Right atrium auricular region (tissue), 2 donors: ENCODE measurements around the gene CACNA2D3. TPM values are rescaled to one million over a fixed set of nuclear protein-coding genes. Genes with fewer than 3 reads are reported as not detected.

ENCODE experiments used
- DNase-seq: peaks from one replicate; pipeline ENCODE4 v3.0.0-alpha.2; 2019; ENCODE audit warnings: low spot score
- H3K27ac ChIP-seq, 2 donors: fragments of 200-600 bp; sonication (generic); 1 replicate in 1 of 2; 2 replicates in 1 of 2; pipeline ENCODE4 v1.5.1; 2016 to 2019
- H3K27me3 ChIP-seq, 2 donors: fragments of 200-600 bp; sonication (generic); one replicate each; pipeline versions ENCODE4 v1.5.1 to v1.6.0; 2017 to 2019
- H3K36me3 ChIP-seq: fragments of 200-600 bp; sonication (generic); one replicate; pipeline ENCODE4 v1.5.1; 2016
- H3K4me1 ChIP-seq, 2 donors: fragments of 200-600 bp; sonication (generic); one replicate each; pipeline versions ENCODE4 v1.5.1 to v1.6.0; 2017 to 2019
- H3K4me3 ChIP-seq, 2 donors: fragments of 200-600 bp; sonication (generic); 1 replicate in 1 of 2; 2 replicates in 1 of 2; pipeline ENCODE4 v1.5.1; 2017 to 2019; ENCODE audit warnings: mild to moderate bottlenecking in 1 of 2, moderate library complexity in 1 of 2
- H3K9me3 ChIP-seq, 2 donors: fragments of 200-600 bp; sonication (generic); one replicate each; pipeline ENCODE4 v1.5.1; 2019
- total RNA-seq, 2 donors: library from RNA; depleted of rRNA; stranded (reverse); fragments of >200 nt; gene quantifications; one replicate each; pipeline ENCODE4 v1.1.0, GENCODE V29; 2016
- TF ChIP-seq, protein P1 (sequence below), 2 donors: fragments of 200-600 bp; sonication (generic); IDR thresholded peaks; one replicate each; pipeline ENCODE4 v1.5.1; 2019; ENCODE audit warnings: antibody characterized with exemption in 2 of 2

Gene CACNA2D3
- total RNA-seq, 2 donors from 2014 or later, result 10.9 to 17.2 TPM

GRCh38 chr3:54950391-54951003, 828.1 kb downstream of the CACNA2D3 start:
- TF ChIP-seq, protein P1, sequence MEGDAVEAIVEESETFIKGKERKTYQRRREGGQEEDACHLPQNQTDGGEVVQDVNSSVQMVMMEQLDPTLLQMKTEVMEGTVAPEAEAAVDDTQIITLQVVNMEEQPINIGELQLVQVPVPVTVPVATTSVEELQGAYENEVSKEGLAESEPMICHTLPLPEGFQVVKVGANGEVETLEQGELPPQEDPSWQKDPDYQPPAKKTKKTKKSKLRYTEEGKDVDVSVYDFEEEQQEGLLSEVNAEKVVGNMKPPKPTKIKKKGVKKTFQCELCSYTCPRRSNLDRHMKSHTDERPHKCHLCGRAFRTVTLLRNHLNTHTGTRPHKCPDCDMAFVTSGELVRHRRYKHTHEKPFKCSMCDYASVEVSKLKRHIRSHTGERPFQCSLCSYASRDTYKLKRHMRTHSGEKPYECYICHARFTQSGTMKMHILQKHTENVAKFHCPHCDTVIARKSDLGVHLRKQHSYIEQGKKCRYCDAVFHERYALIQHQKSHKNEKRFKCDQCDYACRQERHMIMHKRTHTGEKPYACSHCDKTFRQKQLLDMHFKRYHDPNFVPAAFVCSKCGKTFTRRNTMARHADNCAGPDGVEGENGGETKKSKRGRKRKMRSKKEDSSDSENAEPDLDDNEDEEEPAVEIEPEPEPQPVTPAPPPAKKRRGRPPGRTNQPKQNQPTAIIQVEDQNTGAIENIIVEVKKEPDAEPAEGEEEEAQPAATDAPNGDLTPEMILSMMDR (IDR thresholded peaks at IDR 0.05), result no peak
- H3K36me3 ChIP-seq, result no peaks in the 10 kb centered on the region
- no peak for DNase-seq
- no peaks in the 10 kb centered on the region for H3K4me1 ChIP-seq
- H3K9me3 ChIP-seq, result no peaks in the 10 kb centered on the region
- H3K4me3 ChIP-seq, result no peak overlapping the region
- H3K27me3 ChIP-seq, result no peaks in the 10 kb centered on the region
- H3K27ac ChIP-seq, result no peak overlapping the region

DNA sequence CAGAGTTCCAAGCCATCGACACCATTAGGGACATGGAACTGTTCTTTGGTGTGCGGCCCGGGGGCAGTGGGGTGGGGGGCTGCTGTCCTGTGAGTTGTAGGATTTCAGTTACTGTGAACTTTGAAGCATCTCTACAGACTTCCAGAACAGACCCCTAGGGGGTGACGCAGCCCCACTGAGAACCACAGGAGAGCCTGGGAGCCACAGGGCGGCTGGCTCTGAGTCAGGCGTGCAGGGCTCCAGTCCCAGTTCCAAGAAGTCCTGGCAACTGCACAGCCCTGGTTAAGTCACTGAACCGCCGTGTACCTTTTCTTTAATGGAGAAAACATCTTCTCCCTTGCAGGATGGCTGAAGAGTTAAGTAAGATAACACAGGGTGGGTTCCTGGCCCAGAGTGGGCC, 829.1 kb downstream of the CACNA2D3 start:
- H3K4me1 ChIP-seq, result no peaks in the 10 kb centered on the region
- TF ChIP-seq, protein P1 (IDR thresholded peaks at IDR 0.05), result peak in 1 of 2 donors; percentile 63
- no peak overlapping the region for H3K27ac ChIP-seq
- H3K9me3 ChIP-seq, result no peaks in the 10 kb centered on the region
- H3K36me3 ChIP-seq, result no peaks in the 10 kb centered on the region
- H3K4me3 ChIP-seq, result no peak overlapping the region
- H3K27me3 ChIP-seq, result no peaks in the 10 kb centered on the region
- peak; percentile 86 for DNase-seq

GRCh38 chr3:54954022-54954421, 831.7 kb downstream of the CACNA2D3 start:
- TF ChIP-seq, protein P1 (IDR thresholded peaks at IDR 0.05), result no peak
- no peak for DNase-seq
- Histone ChIP-seq H3K4me1 (no peaks in the 10 kb centered on the region), H3K27ac (no peak overlapping the region), H3K36me3 (no peaks in the 10 kb centered on the region), H3K27me3 (no peaks in the 10 kb centered on the region), H3K9me3 (no peaks in the 10 kb centered on the region), H3K4me3 (no peak overlapping the region)

DNA sequence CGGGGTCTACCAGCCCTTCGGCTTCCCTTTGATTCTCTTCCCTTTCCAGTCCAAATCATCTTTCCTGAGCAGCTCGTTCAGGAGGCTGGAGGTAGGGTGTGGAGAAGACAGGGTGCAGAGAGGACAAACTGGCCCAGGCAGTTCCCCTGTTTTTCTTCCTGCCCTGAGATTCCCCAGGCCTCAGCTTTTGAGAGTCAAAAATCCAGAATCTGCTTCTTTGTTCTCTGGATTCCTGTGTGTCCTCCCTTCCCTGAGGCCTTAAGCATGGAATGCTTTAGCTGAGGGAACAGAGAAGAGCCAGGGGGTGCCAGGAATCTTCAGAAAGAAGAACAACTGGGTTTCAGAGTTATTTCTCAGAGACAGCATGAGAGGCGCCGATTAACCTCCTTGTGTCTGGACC, 832.2 kb downstream of the CACNA2D3 start:
- Histone ChIP-seq H3K4me3 (no peak overlapping the region), H3K36me3 (no peaks in the 10 kb centered on the region), H3K4me1 (no peaks in the 10 kb centered on the region), H3K27ac (no peak overlapping the region), H3K9me3 (no peaks in the 10 kb centered on the region), H3K27me3 (no peaks in the 10 kb centered on the region)
- TF ChIP-seq, protein P1 (IDR thresholded peaks at IDR 0.05), result no peak
- DNase-seq, result no peak

DNA sequence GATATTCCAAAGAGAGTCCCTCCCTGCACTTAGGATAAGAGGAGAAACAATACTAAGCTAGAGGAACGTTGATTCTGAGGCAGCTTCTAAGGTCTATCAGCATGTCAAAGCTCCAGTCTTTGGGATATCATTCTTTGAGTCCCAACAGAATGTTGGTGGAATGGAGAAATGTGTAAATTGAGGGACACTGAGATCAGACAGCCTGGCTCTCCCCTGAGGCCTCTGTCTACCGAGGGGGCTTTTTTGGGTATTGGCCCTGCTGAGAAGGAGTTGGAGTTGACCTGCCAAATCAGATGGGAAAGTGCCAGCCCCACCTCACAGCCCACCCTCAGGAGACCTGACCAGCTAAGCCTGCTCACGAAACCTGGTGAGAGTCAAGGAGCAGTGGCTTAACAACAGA, 833.1 kb downstream of the CACNA2D3 start:
- TF ChIP-seq, protein P1 (IDR thresholded peaks at IDR 0.05), result no peak
- Histone ChIP-seq H3K27ac (no peak overlapping the region), H3K27me3 (no peaks in the 10 kb centered on the region), H3K4me1 (no peaks in the 10 kb centered on the region), H3K9me3 (no peaks in the 10 kb centered on the region), H3K4me3 (no peak overlapping the region), H3K36me3 (no peaks in the 10 kb centered on the region)
- no peak for DNase-seq

GRCh38 chr3:54955941-54956340, 833.6 kb downstream of the CACNA2D3 start:
- no peaks in the 10 kb centered on the region for H3K4me1 ChIP-seq
- no peak overlapping the region for H3K27ac ChIP-seq
- H3K4me3 ChIP-seq, result no peak overlapping the region
- DNase-seq, result no peak
- H3K36me3 ChIP-seq, result no peaks in the 10 kb centered on the region
- TF ChIP-seq, protein P1 (IDR thresholded peaks at IDR 0.05), result no peak
- H3K9me3 ChIP-seq, result no peaks in the 10 kb centered on the region
- H3K27me3 ChIP-seq, result no peaks in the 10 kb centered on the region
